WTC11 (cell line): ENCODE measurements around the gene PLXNB1. TPM values are rescaled to one million over a fixed set of nuclear protein-coding genes. Genes with fewer than 3 reads are reported as not detected.

Source experiments
- ATAC-seq: fragments of 200-7000 bp; cut with Tn5 transposase; 2 replicates; pipeline ENCODE4 v1.10.0; 2021; ENCODE audit warnings: mild to moderate bottlenecking, moderate library complexity
- CTCF ChIA-PET: fragments of 300-600 bp; sonication (Branson Sonifier 250); formaldehyde crosslinking; loops from one replicate; lab custom pipeline; 2021; ENCODE audit warnings: antibody characterized with exemption; lab: Charles Lee
- POLR2A ChIA-PET: fragments of 350-600 bp; sonication (Branson Sonifier 250); formaldehyde crosslinking; loops from one replicate; lab custom pipeline; 2021; ENCODE audit warnings: antibody characterized with exemption; lab: Charles Lee
- DNase-seq: peaks from one replicate; pipeline ENCODE4 v3.0.0; 2021; ENCODE audit warnings: low spot score
- H3K27ac Mint-ChIP-seq: 2 replicates; pipeline ENCODE4 v1.8.0; 2021; ENCODE audit warnings: mixed read lengths
- H3K27me3 Mint-ChIP-seq: 2 replicates; pipeline ENCODE4 v1.8.0; 2021; ENCODE audit warnings: low read depth, mild to moderate bottlenecking, moderate library complexity, mixed read lengths
- H3K36me3 Mint-ChIP-seq: 2 replicates; pipeline ENCODE4 v1.8.0; 2021; ENCODE audit warnings: mixed read lengths
- H3K4me1 Mint-ChIP-seq: 2 replicates; pipeline ENCODE4 v1.8.0; 2022; ENCODE audit warnings: mixed read lengths
- H3K4me3 Mint-ChIP-seq: 2 replicates; pipeline ENCODE4 v1.8.0; 2021; ENCODE audit warnings: mild to moderate bottlenecking, moderate library complexity, mixed read lengths
- H3K9me3 Mint-ChIP-seq: 2 replicates; pipeline ENCODE4 v1.8.0; 2021; ENCODE audit warnings: mixed read lengths
- ARID4B ChIP-seq: sonication (generic); formaldehyde crosslinking; IDR thresholded peaks from 2 replicates; pipeline ENCODE4 v1.8.0; 2023; ENCODE audit warnings: missing genetic modification reagents, mild to moderate bottlenecking, borderline replicate concordance
- CREB1 ChIP-seq: sonication (generic); formaldehyde crosslinking; IDR thresholded peaks from 2 replicates; pipeline ENCODE4 v1.8.0; 2023; ENCODE audit warnings: mild to moderate bottlenecking, missing genetic modification reagents
- CTCF ChIP-seq: fragments of 200-600 bp; IDR thresholded peaks from 2 replicates; pipeline ENCODE4 v1.8.0; 2022; ENCODE audit warnings: antibody characterized with exemption
- E2F4 ChIP-seq: sonication (generic); formaldehyde crosslinking; IDR thresholded peaks from 2 replicates; pipeline ENCODE4 v1.8.1; 2022; ENCODE audit warnings: low read depth, mild to moderate bottlenecking, moderate library complexity, missing genetic modification reagents, borderline replicate concordance
- ESRRA ChIP-seq: sonication (generic); formaldehyde crosslinking; IDR thresholded peaks from 2 replicates; pipeline ENCODE4 v1.8.1; 2022; ENCODE audit warnings: mild to moderate bottlenecking, missing genetic modification reagents, borderline replicate concordance
- FOXK1 ChIP-seq: sonication (generic); formaldehyde crosslinking; IDR thresholded peaks from 2 replicates; pipeline ENCODE4 v1.8.0; 2022; ENCODE audit warnings: mild to moderate bottlenecking, moderate library complexity, missing genetic modification reagents
- NFYB ChIP-seq: sonication (generic); formaldehyde crosslinking; conservative IDR thresholded peaks from 2 replicates; pipeline ENCODE4 v1.8.0; 2022; ENCODE audit warnings: low read depth, missing genetic modification reagents
- SP1 ChIP-seq: sonication (generic); formaldehyde crosslinking; conservative IDR thresholded peaks from 2 replicates; pipeline ENCODE4 v1.8.1; 2022; ENCODE audit warnings: missing genetic modification reagents
- USF1 ChIP-seq: sonication (generic); formaldehyde crosslinking; IDR thresholded peaks from 2 replicates; pipeline ENCODE4 v1.8.0; 2022; ENCODE audit warnings: mild to moderate bottlenecking, missing genetic modification reagents
- ZNF232 ChIP-seq: sonication (generic); formaldehyde crosslinking; IDR thresholded peaks from 2 replicates; pipeline ENCODE4 v1.8.0; 2022; ENCODE audit warnings: mild to moderate bottlenecking, missing genetic modification reagents
- ZNF532 ChIP-seq: fragments of 250-450 bp; sonication (Bioruptor Pico); IDR thresholded peaks from 2 replicates; pipeline ENCODE4 v1.9.0; 2021; ENCODE audit warnings: mild to moderate bottlenecking, borderline replicate concordance
- total RNA-seq: library from RNA; stranded (reverse); gene quantifications from 3 replicates; pipeline ENCODE4 v1.2.3, GENCODE V29; 2021

Gene PLXNB1
- total RNA-seq, 1 experiment from 2014 or later, result 143 TPM

- ATAC-seq (no peak), DNase-seq (no peak)
- Mint-ChIP-seq H3K4me3 (no peak overlapping the region), H3K9me3 (no peaks in the 10 kb centered on the region), H3K36me3 (peaks cover 64% of the 10 kb centered on the region), H3K4me1 (no peaks in the 10 kb centered on the region), H3K27me3 (no peaks in the 10 kb centered on the region), H3K27ac (no peak overlapping the region)
- ChIA-PET POLR2A (no interaction called here), CTCF (interaction anchor here (2.9 to 18.3 kb wide), 2 partner anchors 12 to 23 kb away, joined by 15 to 218 read pairs; no protein-coding TSS in a partner anchor)
- TF ChIP-seq CTCF (no peak), USF1 (no peak), E2F4 (CRISPR knock-in tag) (no peak)
These were observed 16.8 kb downstream of the PLXNB1 start for GRCh38 chr3:48413086-48413485.

- TF ChIP-seq ZNF532 (CRISPR knock-in tag), result no peak
- TF ChIP-seq ZNF232 (CRISPR knock-in tag), result no peak
- no peak for TF ChIP-seq ESRRA (CRISPR knock-in tag)
- TF ChIP-seq CREB1 (CRISPR knock-in tag), result no peak
- TF ChIP-seq NFYB (CRISPR knock-in tag), result no peak
- TF ChIP-seq FOXK1, result no peak
- TF ChIP-seq SP1, result no peak
- TF ChIP-seq ARID4B (CRISPR knock-in tag), result no peak
- no peak overlapping the region for H3K27ac Mint-ChIP-seq
- ChIA-PET CTCF (interaction anchor here (2.9 to 18.3 kb wide), 2 partner anchors 11 to 24 kb away, joined by 15 to 218 read pairs; no protein-coding TSS in a partner anchor), POLR2A (no interaction called here)
- peaks cover 68% of the 10 kb centered on the region for H3K36me3 Mint-ChIP-seq
- ATAC-seq (no peak), DNase-seq (no peak)
- no peak overlapping the region for H3K4me3 Mint-ChIP-seq
- no peaks in the 10 kb centered on the region for H3K9me3 Mint-ChIP-seq
- H3K4me1 Mint-ChIP-seq, result no peaks in the 10 kb centered on the region
- no peaks in the 10 kb centered on the region for H3K27me3 Mint-ChIP-seq
These were observed 17.4 kb downstream of the PLXNB1 start for GRCh38 chr3:48412375-48413001.
